Pons (tissue), 1 donor: Measurements from ENCODE around the gene EIF2D.
"Not testable (repeated sequence)": the region's sequence is repeated elsewhere in the genome, so short reads cannot be mapped to it uniquely, and the experiment has no call there.

Experiments used
- DNase-seq: peaks from one replicate; pipeline ENCODE4 v3.0.0-alpha.2; 2016; ENCODE audit warnings: low spot score

EIF2D gene, protein sequence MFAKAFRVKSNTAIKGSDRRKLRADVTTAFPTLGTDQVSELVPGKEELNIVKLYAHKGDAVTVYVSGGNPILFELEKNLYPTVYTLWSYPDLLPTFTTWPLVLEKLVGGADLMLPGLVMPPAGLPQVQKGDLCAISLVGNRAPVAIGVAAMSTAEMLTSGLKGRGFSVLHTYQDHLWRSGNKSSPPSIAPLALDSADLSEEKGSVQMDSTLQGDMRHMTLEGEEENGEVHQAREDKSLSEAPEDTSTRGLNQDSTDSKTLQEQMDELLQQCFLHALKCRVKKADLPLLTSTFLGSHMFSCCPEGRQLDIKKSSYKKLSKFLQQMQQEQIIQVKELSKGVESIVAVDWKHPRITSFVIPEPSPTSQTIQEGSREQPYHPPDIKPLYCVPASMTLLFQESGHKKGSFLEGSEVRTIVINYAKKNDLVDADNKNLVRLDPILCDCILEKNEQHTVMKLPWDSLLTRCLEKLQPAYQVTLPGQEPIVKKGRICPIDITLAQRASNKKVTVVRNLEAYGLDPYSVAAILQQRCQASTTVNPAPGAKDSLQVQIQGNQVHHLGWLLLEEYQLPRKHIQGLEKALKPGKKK

DNA sequence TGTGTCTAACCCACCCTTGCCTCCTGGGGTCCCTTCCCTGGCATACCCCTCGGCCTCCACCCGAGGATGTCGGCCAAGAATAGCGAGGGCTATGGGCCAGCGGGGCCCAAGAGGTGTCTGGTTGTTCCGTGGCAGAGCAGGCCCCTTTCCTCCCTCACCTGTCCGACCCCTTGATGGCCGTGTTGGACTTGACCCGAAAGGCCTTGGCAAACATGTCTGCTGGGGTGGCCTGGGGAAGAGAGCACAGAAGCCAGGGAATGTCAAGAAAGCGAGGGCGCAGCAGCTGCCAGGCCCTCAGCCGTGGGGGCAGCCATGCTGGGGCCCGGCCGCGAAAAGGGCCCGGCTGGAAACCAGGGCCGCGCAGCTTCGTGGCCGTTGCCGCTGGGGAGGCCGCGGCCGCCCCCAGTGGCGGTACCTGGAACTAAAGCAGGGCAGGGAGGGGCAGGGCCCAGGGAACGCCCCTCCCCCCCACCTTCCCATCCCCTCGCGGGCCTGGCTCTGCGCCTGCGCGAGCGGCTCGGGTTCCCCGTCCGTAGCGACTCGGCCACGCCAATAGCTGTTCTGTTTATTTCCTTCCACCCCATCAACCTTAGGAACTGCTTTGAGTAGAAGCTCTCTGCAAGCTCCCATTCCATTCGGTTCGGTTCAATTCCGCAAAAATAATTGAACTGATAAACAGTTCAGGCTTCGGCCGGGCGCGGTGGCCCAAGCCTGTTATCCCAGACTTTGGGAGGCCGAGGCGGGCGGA lies at the start of gene EIF2D:
EIF2D (minus strand) TSS at position 337 of the 748 bp plus-strand sequence; CDS start at position 214, 123 bp downstream.
- peak; percentile 91 for DNase-seq

DNA sequence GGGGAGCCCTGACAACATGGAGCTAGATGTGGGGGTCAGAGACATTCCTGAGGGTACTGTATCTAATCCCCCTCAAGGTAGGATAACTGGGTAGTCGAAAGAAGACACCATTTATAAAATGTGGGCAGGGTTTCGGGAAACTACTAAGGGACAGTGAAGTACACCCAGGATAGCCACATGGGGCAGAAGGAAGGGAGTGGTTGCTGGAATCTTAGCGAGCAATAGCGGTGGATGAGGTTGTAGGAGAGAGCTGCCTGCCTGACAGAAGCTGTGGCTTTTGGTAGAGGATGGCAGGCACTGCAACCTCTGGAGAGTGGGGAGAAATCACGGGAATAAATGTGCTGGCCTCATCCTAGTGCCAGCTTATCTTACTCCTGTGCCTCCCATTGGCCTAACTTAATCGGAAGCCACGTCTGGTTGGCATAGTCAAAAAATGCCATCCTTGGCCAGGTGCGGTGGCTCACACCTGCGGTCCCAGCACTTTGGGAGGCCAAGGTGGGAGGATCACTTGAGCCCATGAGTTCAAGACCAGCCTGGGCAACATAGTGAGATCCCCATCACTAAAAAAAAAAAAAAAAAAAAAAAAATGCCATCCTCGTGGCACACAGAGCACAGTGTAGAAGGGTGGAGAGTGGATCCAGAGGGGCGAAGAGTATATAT lies 49.0 kb upstream of the EIF2D start:
- no peak for DNase-seq

DNA sequence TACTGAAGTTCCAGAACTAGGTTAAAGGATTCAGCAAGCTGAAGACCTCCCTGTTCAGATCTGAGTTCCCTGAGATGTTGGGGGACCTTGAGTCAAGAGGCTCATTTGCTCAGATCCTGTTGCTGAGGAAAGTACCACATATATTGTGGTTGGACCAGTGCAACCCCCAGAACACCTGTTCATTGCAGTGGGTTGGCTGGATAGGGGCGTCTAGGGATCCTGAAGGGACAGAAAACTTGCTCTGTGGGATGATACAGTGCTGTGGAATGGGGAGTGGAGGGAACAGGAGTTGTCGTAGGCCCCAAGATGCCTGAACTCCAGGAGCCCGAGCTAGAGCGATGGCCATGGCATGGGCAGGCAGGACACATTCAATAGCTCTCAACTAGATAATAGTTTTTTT lies 47.9 kb upstream of the EIF2D start:
- no peak for DNase-seq

DNA sequence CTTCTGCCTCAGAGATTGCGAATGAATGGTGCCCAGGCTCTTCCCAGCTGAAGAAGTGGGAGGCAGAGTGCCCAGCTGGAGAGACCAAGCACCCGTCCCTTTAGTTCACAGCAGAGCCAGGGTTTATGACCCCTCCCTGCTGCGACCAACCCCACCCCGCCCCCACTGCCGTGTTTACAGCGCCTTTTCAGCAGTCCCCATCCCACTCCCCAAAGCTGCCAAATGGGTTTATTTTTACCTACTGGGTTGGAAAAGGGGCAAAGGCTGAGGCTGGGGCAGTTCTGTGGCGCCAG lies 46.7 kb upstream of the EIF2D start:
- no peak for DNase-seq

DNA sequence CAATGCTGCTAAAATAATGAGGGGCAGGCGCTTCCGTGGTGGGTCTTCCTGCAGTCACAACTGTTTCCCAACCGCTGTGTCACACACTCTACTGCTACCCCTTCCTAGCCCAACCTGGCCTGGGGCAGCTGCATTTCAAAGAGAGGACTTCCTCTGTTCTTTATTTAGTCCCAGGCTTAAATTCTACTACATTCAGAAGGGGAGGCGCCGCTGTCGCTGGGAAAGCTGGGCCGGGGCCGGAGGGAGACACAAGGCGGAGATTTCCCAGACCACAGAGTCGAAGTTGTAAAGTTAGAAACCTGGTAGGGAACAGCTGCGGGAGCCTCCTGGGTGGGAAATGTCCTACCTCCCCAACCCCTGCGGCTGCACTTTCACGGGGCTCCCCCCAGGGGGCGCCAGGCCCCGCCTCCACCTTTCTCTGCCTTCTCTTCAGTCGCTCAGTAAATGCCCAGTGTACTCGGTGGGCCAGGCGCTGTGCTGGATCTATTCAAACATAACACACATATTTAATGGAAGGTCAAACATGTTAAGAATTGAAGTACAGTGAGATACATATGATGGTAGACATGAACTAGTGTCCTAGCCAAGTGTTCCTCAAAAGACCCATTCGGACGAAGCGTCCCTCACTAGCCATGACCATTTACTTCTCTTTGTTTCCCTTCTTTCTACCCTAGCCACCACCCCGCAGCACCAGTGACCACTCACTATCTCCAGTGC lies 46.2 kb upstream of the EIF2D start:
- no peak for DNase-seq

DNA sequence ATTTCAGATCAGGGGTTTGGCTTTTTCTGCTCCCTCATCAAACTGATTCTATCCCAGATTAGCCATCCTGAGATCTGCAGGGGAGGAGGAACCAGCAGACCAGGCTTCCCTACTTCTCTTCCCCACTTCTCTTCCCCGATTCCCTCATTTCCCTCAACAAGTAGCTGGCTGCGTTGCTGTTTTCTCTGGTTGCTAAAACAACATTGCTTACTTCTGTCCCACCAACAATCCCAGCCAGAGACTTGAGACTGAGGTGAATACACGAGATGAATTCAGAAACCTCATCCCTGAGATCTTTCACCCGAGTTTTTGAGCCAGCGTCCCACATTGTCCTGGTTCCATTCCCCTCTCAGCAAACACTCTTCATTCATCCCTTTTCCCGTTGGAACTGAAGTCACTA lies 45.5 kb upstream of the EIF2D start:
- DNase-seq: no peak

DNA sequence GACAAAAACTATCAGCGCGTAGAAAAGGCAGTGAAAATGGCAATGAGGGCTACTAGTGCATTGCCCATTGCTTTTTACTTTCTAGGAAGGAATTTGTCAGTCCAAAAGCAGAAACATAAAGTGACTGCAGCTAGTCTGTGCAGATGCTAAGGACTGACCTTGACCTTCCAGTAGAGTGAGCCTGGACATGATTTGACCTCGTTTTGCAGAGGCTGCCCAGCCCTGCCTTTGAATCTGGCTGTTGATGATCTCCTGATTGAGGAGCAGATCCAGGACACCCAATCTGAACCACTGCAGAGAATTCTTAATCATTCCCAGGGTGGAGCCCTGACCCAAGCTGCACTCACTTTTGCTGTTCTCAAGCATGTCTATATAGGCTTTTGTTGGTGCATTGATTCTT lies 44.7 kb upstream of the EIF2D start:
- no peak for DNase-seq

DNA sequence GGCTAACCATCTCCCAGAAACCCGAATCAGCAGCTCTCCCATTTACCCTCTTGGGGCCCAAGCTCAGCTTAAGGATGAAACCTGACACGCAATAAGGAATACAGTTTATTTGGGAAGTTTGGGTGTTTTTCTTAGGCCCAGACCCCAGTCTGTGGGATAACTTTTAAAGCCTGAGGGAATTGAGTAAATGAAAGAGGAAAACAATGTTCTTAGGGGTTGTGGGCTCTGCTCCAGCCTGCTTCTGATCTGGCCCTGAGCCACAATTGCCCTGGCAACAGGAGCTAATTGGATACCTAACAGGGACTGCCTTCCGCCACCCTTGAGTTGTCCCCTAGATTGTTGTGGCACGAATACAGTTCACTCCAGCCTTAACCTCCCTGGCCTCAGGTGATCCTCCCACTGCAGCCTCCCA lies 43.2 kb upstream of the EIF2D start:
- DNase-seq: no peak

DNA sequence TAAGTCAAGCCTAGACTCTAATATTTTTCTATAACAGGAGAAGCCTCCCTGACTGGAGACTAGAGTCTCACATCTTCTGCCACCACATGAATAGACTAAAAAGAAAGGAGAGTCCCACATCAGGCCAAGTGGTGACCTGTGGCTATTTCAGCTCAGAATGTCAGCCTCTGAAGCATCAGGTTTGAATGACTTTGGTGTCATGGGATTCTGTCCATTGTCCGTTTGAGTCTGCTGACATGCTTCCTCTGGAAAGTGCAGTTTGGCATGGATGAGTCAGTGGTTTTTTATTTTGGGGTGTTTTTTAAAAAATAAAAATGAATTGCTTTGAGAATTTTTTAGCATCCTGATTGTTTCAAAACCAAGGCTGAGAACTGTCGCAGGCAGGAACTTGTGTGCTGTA lies 42.6 kb upstream of the EIF2D start:
- no peak for DNase-seq

DNA sequence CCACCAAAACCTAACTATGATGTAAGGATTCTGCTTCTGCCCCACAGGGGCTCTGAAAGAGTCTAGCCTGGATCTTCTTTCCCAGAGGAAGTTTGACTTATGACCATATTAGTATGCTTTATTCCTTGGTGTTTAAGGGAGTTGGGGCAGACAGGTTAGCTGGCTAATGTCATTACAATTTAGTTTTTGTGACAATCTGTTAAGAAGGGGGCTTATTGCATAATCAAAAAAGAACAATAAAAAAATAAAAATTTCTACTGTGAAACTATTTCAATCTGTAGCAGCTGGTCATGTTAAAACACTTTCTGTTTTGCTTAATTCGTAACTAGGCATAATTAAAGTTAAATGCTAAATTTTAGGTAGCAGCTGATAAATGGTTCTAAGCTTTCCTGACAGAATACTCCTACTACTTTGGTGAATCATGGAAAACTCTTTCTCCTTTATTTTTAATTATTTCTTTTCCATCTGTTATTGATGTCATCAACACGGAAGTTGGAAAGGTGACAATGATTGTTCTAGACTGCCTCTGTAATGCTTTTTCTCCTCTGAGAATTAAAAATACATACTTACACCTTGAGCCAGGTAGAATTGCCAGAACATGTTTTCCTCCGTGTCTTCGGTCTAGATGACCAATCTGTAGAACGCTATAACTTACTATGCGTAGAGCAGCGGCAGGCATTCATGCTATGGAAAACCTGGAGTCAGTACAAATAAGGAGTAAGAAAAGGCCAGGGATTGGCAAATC lies 41.6 kb upstream of the EIF2D start:
- no peak for DNase-seq

DNA sequence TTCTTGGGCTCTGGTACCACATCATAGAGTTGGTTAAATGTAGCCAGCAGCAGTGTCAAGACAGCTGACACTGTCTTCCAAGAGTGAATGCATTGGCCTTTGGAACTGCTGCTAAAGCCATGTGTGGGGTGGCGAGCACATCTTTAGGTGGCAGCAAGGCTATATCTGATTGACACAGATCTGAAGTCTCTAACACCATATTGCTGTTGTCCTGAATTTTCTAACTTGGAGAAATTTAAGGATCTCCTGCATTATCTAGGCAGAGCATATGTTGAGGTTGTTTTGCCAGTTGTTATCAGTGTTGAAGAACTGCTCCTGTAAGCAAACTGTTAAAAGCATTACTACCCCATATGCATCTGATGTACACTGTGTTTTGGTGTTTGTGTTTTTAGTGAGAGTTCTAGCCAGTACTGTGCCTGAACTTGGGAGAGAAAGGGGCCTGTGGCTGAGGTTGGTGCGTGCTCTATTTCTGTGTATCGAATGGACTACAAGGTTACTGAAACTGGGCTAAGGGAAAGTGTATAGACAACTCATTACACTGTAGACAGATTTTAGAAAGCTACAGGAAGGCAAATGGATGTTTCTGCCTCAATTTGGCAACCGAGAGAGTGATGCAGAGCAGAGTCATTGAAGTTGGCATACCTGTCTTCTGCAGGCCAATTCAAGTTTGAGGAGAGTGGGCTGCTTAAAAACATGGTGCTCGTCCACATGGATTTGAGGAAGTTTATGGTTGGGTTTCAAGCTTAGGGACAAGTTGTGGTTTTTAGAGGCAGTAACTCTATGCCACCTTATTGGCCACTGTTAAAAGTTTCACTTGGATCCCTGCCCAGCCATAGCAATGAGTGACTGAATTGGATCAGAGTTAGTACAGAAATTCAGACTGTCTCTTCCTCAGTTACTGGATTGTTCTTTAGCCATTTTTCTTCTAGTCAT lies 40.0 kb upstream of the EIF2D start:
- DNase-seq: peak; percentile 26

DNA sequence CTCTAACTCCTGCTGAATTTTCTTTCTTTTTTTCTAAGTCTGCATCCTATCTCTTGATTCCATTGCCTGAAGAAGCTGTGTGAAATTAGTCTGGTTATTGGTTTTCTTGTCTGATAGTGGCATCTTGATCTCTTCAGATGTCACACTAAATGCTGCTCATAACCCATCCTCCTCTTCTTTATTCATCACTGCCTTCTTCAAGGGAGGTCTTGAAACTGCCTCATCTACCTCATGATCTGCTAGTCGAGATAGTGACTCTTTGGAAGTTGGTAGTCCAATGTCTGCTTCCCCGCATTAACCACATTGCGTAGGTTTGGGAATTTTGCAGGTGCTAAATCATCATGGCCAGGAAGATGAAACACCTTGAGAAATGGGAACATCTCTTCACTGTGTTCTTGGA lies 38.7 kb upstream of the EIF2D start:
- no peak for DNase-seq

DNA sequence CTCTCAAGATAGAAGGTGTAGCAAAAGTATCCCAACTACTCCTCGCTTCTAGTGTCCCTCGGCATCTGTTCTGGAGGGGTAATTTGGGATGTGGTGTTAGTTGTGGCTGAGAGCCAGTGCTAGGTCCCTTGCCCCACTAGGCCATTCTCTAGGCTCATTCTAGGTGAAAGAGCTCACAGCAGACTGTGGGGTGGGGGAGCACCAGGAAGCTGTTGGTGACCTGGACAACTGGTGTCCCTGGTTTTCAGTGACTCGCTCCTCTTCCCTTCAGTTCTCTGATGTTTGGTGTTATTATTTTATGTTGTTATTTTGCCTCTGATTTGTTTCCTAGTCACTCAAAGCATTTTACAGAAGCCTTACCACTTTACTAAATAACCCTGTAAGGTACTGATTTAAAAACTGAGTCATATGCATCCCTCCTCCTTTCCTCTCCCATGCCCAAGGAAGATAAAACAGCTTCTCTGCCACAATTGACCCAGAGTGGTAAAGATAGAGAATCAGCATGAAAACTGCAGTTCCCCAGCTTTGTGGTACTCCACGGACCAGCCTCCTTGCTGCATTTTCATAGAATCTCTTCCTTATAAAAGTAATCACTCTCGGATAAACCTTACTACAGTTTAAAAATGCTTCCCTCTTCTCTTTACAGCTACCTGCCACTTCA lies 37.1 kb upstream of the EIF2D start:
- no peak for DNase-seq

DNA sequence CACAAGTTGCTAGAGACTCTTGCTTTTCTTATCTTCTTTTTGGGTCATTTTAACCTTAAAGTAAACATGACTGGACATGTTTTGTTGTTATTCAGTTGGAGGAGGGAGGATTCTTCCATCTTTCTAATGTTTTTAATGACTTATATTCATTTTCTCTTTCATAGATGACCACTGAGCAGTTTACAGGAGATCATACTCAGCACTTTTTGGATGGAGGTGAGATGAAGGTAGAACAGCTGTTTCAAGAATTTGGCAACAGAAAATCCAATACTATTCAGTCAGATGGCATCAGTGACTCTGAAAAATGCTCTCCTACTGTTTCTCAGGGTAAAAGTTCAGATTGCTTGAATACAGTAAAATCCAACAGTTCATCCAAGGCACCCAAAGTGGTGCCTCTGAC lies 35.0 kb upstream of the EIF2D start:
- DNase-seq: no peak

DNA sequence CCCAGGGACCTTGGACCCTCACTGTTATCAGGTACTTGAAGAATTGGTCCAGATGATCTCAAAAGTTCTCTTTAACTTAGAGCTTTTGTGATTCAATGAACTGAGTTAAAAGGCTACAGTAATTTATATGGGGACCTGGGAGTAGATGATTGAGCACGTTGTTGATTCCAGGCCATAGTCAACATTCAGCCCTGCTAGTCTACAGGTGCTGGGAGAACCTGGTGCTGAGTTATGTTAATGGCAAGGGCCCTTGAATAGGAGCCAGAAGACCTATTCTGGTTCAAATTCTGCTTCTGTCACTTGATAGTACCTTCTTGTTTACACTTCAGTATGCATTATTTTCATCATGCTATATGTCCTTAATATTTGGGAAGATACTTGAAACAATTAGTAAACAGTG lies 34.2 kb upstream of the EIF2D start:
- DNase-seq: no peak

DNA sequence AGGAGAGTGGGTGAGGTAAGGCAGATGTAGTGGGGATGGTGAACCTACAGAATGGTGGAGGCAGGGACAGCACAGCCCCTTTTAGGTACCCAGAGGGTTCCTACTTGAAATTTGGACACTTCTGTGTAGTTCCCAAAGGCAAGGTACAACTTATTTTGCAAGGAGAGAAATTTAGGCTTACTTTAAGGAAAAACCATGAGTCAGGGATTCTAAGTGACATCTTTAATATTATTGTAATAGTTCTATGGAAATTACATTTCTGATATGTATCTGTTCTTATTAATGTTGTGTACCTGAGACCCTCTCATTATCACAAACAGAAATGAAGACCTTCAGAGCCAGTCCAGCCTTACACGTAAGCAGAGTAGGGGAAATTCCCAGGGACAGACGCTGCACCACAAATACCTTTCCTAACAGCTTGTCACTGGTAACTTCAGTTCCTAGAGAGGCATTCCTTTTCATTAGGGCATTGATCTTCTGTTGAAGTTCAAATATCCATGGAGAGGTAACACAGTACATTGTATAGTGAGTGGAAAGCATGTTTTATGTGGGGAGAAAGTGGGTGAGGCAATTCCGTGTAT lies 30.9 kb upstream of the EIF2D start:
- no peak for DNase-seq

DNA sequence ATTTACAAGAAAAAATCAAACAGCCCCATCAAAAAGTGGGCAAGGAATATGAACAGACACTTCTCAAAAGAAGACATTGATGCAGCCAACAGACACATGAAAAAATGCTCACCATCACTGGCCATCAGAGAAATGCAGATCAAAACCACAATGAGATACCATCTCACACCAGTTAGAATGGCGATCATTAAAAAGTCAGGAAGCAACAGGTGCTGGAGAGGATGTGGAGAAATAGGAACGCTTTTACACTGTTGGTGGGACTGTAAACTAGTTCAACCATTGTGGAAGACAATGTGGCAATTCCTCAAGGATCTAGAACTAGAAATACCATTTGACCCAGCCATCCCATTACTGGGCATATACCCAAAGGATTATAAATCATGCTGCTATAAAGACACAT lies 29.8 kb upstream of the EIF2D start:
- not testable (repeated sequence) for DNase-seq

DNA sequence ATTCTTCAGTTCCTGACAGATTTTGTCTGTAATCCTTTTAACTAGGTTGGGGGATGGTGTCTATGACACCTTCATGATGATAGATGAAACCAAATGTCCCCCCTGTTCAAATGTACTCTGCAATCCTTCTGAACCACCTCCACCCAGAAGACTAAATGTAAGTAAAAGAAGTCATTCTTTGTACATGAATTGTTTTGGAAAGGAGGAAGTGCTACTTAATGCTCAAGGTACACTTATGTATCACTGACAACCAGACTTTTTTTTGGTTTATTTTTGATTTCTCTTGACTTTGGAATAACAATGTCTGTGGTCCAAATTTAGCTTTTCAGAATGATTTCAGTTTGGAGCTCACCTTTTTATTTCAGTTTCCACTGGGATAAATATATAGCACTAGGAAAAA lies 25.3 kb upstream of the EIF2D start:
- no peak for DNase-seq

DNA sequence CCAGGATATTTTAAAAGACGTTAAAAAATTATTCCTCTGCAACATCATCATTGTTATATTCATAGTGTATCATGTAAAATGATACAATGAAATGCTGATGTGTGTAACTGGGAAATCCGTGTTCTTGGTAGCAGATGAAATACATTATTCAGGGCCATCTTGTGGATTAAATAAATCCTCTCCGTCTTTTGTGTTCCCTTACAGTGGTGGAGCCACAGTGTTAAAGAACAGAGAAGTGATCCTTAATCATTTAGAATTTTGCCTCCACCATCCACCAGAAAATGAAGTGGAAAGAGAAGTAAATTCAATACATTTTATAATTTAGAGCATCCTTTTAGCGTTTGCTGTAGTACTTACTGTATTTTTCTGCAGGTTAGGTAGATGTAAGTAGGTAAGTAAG lies 24.4 kb upstream of the EIF2D start:
- no peak for DNase-seq
